ENCODE results near the gene AHRR. TPM values are rescaled to one million over a fixed set of nuclear protein-coding genes. Genes with fewer than 3 reads are reported as not detected.

Gene AHRR
- total RNA-seq, 1 donor from 2014 or later = 0.53 TPM

GRCh38 chr5:443239-444151, 122.0 kb downstream of the AHRR start:
- FAIRE-seq (no peak), DNase-seq (ENCODE audit: low read depth) (no peak)
- peaks cover 13% of the 10 kb centered on the region for H3K36me3 ChIP-seq (ENCODE audit: control insufficient read depth, insufficient read depth, low read length)
- peak overlapping the region; percentile 99 for H3K4me3 ChIP-seq (ENCODE audit: low read depth, low read length)
- H3K27me3 ChIP-seq (ENCODE audit: control insufficient read depth, insufficient read depth, low read length) = no peaks in the 10 kb centered on the region
- TF ChIP-seq, protein P1, sequence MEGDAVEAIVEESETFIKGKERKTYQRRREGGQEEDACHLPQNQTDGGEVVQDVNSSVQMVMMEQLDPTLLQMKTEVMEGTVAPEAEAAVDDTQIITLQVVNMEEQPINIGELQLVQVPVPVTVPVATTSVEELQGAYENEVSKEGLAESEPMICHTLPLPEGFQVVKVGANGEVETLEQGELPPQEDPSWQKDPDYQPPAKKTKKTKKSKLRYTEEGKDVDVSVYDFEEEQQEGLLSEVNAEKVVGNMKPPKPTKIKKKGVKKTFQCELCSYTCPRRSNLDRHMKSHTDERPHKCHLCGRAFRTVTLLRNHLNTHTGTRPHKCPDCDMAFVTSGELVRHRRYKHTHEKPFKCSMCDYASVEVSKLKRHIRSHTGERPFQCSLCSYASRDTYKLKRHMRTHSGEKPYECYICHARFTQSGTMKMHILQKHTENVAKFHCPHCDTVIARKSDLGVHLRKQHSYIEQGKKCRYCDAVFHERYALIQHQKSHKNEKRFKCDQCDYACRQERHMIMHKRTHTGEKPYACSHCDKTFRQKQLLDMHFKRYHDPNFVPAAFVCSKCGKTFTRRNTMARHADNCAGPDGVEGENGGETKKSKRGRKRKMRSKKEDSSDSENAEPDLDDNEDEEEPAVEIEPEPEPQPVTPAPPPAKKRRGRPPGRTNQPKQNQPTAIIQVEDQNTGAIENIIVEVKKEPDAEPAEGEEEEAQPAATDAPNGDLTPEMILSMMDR (IDR thresholded peaks at IDR 0.05; ENCODE audit: insufficient read depth, low read length, severe bottlenecking) = no peak

DNA sequence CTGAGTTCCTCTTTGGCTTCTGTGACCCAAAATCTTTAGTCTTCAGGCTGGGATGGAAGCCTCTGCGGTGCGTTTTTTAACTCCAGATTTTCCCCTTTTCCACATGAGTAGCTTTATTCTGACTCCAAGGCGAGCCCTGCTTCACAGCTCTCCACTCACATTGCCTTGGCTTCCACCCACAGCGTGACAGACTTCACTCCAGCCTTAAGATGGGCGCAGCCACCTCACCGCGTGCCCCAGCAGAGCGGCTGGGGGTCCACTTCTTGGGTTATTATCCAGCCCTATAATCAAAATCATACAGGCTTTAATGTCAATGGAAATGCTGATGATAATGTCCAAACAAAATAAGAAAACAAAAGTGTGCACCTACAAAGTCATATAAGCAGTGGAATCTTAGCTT, 122.7 kb downstream of the AHRR start:
- no peak for DNase-seq (ENCODE audit: low read depth)
- FAIRE-seq = no peak
- Histone ChIP-seq H3K36me3 (ENCODE audit: control insufficient read depth, insufficient read depth, low read length) (peaks cover 19% of the 10 kb centered on the region), H3K4me3 (ENCODE audit: low read depth, low read length) (no peak overlapping the region), H3K27me3 (ENCODE audit: control insufficient read depth, insufficient read depth, low read length) (no peaks in the 10 kb centered on the region)
- TF ChIP-seq, protein P1 (IDR thresholded peaks at IDR 0.05; ENCODE audit: insufficient read depth, low read length, severe bottlenecking) = no peak

DNA sequence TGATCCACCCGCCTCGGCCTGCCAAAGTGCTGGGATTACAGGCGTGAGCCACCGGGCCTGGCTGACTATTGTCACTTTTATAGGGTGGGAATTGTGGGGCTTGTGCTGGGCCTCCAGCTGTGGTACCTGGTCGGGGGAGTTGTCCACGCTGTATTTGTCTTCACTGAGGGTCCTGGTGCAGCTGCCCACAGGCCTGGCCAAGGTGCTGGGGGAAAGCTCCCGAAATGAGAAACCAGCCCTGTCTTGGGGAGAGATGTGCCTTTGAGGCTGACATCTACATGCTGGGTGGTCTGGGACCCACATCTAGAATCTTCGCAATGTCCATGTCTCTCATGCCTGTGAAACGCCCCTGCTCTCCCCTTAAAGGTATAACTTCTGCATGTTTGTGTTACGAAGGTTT, 124.1 kb downstream of the AHRR start:
- peaks cover 20% of the 10 kb centered on the region for H3K36me3 ChIP-seq (ENCODE audit: control insufficient read depth, insufficient read depth, low read length)
- no peak for DNase-seq (ENCODE audit: low read depth)

DNA sequence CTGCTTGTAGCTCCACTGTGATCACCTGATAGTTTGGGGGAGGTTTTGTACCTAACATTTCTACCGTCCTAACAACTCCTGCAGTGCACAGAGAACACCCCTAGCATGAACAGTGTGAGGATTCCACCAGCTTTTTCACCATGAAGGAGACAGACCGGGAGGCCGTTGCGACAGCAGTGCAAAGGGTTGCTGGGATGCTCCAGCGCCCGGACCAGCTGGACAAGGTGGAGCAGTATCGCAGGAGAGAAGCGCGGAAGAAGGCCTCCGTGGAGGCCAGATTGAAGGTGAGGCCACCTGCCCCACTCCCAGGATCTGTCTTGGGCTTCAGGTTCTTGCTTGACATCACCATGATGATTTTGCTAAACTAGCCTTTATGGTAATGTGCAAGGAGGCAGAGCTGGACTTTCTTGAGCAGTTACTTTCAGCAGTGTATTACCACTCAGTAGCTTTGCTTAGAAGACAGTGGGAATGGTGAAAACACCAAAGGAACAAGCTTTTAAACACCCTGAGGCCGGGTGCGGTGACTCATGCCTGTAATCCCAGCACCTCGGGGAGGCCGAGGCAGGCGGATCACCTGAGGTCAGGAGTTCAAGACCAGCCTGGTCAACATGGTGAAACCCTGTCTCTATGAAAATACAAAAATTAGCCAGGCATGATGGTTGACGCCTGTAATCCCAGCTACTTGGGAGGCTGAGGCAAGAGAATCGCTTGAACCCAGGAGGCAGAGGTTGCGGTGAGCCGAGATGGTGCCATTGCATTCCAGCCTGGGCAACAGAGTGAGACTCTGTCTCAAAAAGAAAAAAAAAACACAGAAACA, 124.8 kb downstream of the AHRR start:
- DNase-seq (ENCODE audit: low read depth) = peak; percentile 33
- Histone ChIP-seq H3K36me3 (ENCODE audit: control insufficient read depth, insufficient read depth, low read length) (peaks cover 20% of the 10 kb centered on the region), H3K27me3 (ENCODE audit: control insufficient read depth, insufficient read depth, low read length) (no peaks in the 10 kb centered on the region), H3K4me3 (ENCODE audit: low read depth, low read length) (no peak overlapping the region)
- TF ChIP-seq, protein P1 (IDR thresholded peaks at IDR 0.05; ENCODE audit: insufficient read depth, low read length, severe bottlenecking) = no peak
- no peak for FAIRE-seq

More for the DNA sequence above, 124.1 kb downstream of the AHRR start:
- FAIRE-seq = no peak
- H3K27me3 ChIP-seq (ENCODE audit: control insufficient read depth, insufficient read depth, low read length) = no peaks in the 10 kb centered on the region
- TF ChIP-seq, protein P1 (IDR thresholded peaks at IDR 0.05; ENCODE audit: insufficient read depth, low read length, severe bottlenecking) = no peak
- no peak overlapping the region for H3K4me3 ChIP-seq (ENCODE audit: low read depth, low read length)

- TF ChIP-seq, protein P1 (IDR thresholded peaks at IDR 0.05; ENCODE audit: insufficient read depth, low read length, severe bottlenecking) = peak; percentile 59
- peak; percentile 48 for DNase-seq (ENCODE audit: low read depth)
- Histone ChIP-seq H3K27me3 (ENCODE audit: control insufficient read depth, insufficient read depth, low read length) (no peaks in the 10 kb centered on the region), H3K4me3 (ENCODE audit: low read depth, low read length) (no peak overlapping the region), H3K36me3 (ENCODE audit: control insufficient read depth, insufficient read depth, low read length) (peaks cover 21% of the 10 kb centered on the region)
- no peak for FAIRE-seq
These were observed 125.4 kb downstream of the AHRR start for GRCh38 chr5:446883-447263.
